K562 (cell line): ENCODE results near the gene SLC26A1. TPM values are rescaled to one million over a fixed set of nuclear protein-coding genes. Genes with fewer than 3 reads are reported as not detected.

Experiments used
- ARID1B ChIP-seq: fragments of 450-650 bp; IDR thresholded peaks from 2 replicates; pipeline ENCODE4 v1.6.1; 2016; ENCODE audit warnings: antibody characterized with exemption, mild to moderate bottlenecking, inconsistent platforms
- CBX2 ChIP-seq: fragments of 200-600 bp; sonication (generic); IDR thresholded peaks from one replicate; pipeline ENCODE4 v1.6.1; 2012; ENCODE audit warnings: mild to moderate bottlenecking, low read length, inconsistent platforms; ENCODE audit not compliant: insufficient read depth, poor library complexity, severe bottlenecking
- CCNT2 ChIP-seq: IDR thresholded peaks from 2 replicates; pipeline ENCODE4 v1.6.1; 2011; ENCODE audit warnings: borderline replicate concordance, low read depth, mild to moderate bottlenecking, moderate library complexity, mixed read lengths, low read length; ENCODE audit not compliant: insufficient read length; ENCODE audit errors: extremely low read depth
- FOXK2 ChIP-seq, 2 experiments: fragments of 450-650 bp; IDR thresholded peaks in 1 of 2; conservative IDR thresholded peaks in 1 of 2; 2 replicates each; pipeline ENCODE4 v1.6.1; 2016; ENCODE audit warnings: low read depth in 2 of 2, mild to moderate bottlenecking in 1 of 2
- FOXP1 ChIP-seq: sonication (generic); formaldehyde crosslinking; IDR thresholded peaks from 2 replicates; pipeline ENCODE4 v1.8.0; 2022; ENCODE audit warnings: mild to moderate bottlenecking, missing genetic modification reagents
- GABPA ChIP-seq: fragments of 200-800 bp; sonication (Bioruptor generic); conservative IDR thresholded peaks from 2 replicates; pipeline ENCODE4 v1.6.1; 2016; ENCODE audit warnings: low read depth, missing genetic modification characterization, missing compliant biosample characterization
- HDAC2 ChIP-seq: fragments of 450-650 bp; IDR thresholded peaks from 2 replicates; pipeline ENCODE4 v1.6.1; 2016; ENCODE audit warnings: mild to moderate bottlenecking
- KDM4B ChIP-seq, 2 experiments: fragments of 450-650 bp in 1 of 2; sonication (generic) in 1 of 2; IDR thresholded peaks; 2 replicates each; pipeline ENCODE4 v1.6.1; 2016 to 2017; ENCODE audit warnings: borderline replicate concordance in 2 of 2, antibody characterized with exemption in 1 of 2, low read depth in 1 of 2, mild to moderate bottlenecking in 1 of 2
- L3MBTL2 ChIP-seq: fragments of 450-650 bp; IDR thresholded peaks from 2 replicates; pipeline ENCODE4 v1.6.1; 2016; ENCODE audit warnings: mild to moderate bottlenecking, moderate library complexity
- MYC ChIP-seq, 2 experiments: fragments of 250-450 bp in 1 of 2; sonication (Bioruptor Pico) in 1 of 2; IDR thresholded peaks; 2 replicates each; pipeline versions ENCODE4 v1.5.1 to v1.6.1; 2012 to 2021; ENCODE audit warnings: low read depth in 2 of 2, borderline replicate concordance in 1 of 2, improper control_type of control experiment in 1 of 2, low read length in 1 of 2, mild to moderate bottlenecking in 1 of 2, moderate library complexity in 1 of 2
- NFRKB ChIP-seq: fragments of 450-650 bp; IDR thresholded peaks from 2 replicates; pipeline ENCODE4 v1.6.1; 2016; ENCODE audit warnings: low read depth
- NR2C1 ChIP-seq, 2 experiments: fragments of 450-650 bp; IDR thresholded peaks; 2 replicates each; pipeline ENCODE4 v1.6.1; 2017; ENCODE audit warnings: mild to moderate bottlenecking in 2 of 2, antibody characterized with exemption in 1 of 2, inconsistent platforms in 1 of 2, missing compliant biosample characterization in 1 of 2, missing genetic modification characterization in 1 of 2
- POLR2G ChIP-seq: fragments of 200-400 bp; formaldehyde crosslinking; IDR thresholded peaks from 2 replicates; pipeline ENCODE4 v1.6.1; 2017; ENCODE audit warnings: low read depth, mild to moderate bottlenecking, antibody characterized with exemption, low read length, moderate library complexity
- SMC3 ChIP-seq: conservative IDR thresholded peaks from 2 replicates; pipeline ENCODE4 v1.6.1; 2011; ENCODE audit warnings: low read depth, low read length, improper control_type of control experiment; ENCODE audit not compliant: insufficient read depth
- XRCC5 ChIP-seq: fragments of 200-400 bp; formaldehyde crosslinking; IDR thresholded peaks from 2 replicates; pipeline ENCODE4 v1.6.1; 2017; ENCODE audit warnings: low read depth, mild to moderate bottlenecking, low read length
- ZNF384 ChIP-seq: IDR thresholded peaks from 2 replicates; pipeline ENCODE4 v1.6.1; 2012; ENCODE audit warnings: low read depth, low read length, improper control_type of control experiment
- ZNF57 ChIP-seq: fragments of 450-650 bp; formaldehyde crosslinking; IDR thresholded peaks from 2 replicates; pipeline ENCODE4 v1.4.0; 2020; ENCODE audit warnings: mild to moderate bottlenecking, moderate library complexity
- polyA plus RNA-seq, 8 experiments: library from polyadenylated mRNA; depleted of rRNA in 4 of 8; stranded (reverse) in 5 of 8; unstranded in 3 of 8; fragments of >200 nt; fragmentation: Nextera tagmentation in 2 of 8; fragmentation: Illumina TruSeq in 1 of 8; extraction: Ambion mirVana in 2 of 8; extraction: Trizol in 1 of 8; gene quantifications; 2 replicates each; pipeline versions ENCODE4 v1.2.1 to v1.2.3, GENCODE V29; 2011 to 2014; ENCODE audit warnings: inconsistent platforms in 1 of 8, missing spikeins in 1 of 8
- total RNA-seq, 7 experiments: library from RNA; depleted of rRNA in 6 of 7; stranded (reverse); fragments of >200 nt in 6 of 7; fragmentation: Illumina TruSeq in 2 of 7; extraction: Trizol in 2 of 7; gene quantifications; 2 replicates each; pipeline versions ENCODE4 v1.2.1 to v1.2.3, GENCODE V29; 2011 to 2021; ENCODE audit warnings: low replicate concordance in 1 of 7
- TF ChIP-seq, protein P1 (sequence below): fragments of 450-650 bp; IDR thresholded peaks from 2 replicates; pipeline ENCODE4 v1.6.1; 2017; ENCODE audit warnings: antibody characterized with exemption, mild to moderate bottlenecking
- TF ChIP-seq, protein P2 (sequence below), 2 experiments: fragments of 450-650 bp in 1 of 2; sonication (generic) in 1 of 2; formaldehyde crosslinking; conservative IDR thresholded peaks; 2 replicates each; pipeline versions ENCODE4 v1.4.0 to v1.8.1; 2020 to 2022; ENCODE audit warnings: mild to moderate bottlenecking in 1 of 2, missing genetic modification reagents in 1 of 2

The SLC26A1 gene
- total and polyA plus RNA-seq, 9 of the 15 experiments (the other 6 are each of a cell fraction or from before 2014, with no cell fraction given): 0.11 to 4.2 (median 0.95) TPM

DNA sequence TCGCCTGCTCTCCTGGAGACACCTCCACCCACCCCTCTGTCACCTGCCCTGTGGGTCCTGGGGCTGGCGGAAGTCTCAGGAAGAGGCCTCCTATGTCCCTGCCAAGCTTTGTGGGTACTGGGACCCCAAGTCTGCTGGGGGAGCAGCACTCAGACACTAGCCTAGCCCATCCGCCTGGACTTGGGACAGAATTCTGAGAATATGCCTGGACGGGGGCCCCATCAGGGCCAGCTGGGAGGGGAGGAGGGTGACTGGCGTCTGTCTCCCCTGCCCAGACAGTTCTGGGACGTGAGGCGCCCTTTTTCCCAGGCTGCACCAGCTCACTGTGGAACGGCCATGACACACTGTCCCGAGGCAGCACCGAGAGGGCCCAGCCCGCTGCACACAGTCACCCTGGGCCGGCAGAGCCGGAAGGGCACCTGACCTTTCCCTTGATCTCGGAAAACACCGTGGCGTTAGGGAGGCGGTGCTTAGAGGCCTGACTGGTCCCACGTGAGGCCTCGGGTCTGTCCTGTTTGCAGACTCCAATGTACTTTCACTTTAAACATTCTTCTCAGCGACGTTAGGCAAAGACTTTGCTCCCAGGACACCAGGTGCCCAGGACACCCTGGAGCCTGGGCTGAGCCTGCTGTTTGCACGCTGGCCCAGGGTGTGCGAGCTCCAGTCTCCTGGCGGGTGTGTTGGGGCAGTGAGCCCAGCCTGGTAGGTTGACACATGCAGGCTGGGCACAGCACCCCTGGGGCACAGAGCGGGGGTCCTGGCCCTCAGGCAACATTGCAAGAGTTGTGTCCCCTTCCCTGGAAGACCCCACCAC is 700 bp downstream of the SLC26A1 start (continued):
- peak; percentile 79 for TF ChIP-seq POLR2G
- TF ChIP-seq FOXK2 (conservative IDR thresholded peaks at IDR 0.05 in 1 of 2, IDR thresholded peaks at IDR 0.05 in 1 of 2; ENCODE audit: low read depth in 2 of 2): peak in 1 of 2 experiments; percentile 61; a peak in 2 of 4 replicates
- peak; percentile 76 for TF ChIP-seq GABPA (tag)
- TF ChIP-seq NFRKB: peak; percentile 55; the same call in 1 of the 2 replicates
- TF ChIP-seq KDM4B (IDR thresholded peaks at IDR 0.05; ENCODE audit: borderline replicate concordance in 2 of 2, low read depth in 1 of 2): peak in 1 of 2 experiments; percentile 27; a peak in 1 of 4 replicates
- peak; percentile 89 for TF ChIP-seq MYC (IDR thresholded peaks at IDR 0.05; ENCODE audit: low read depth, low read length)
- 0 out of 2 replicates have a peak, but pooled peaks have one; percentile 17 for TF ChIP-seq MYC (CRISPR knock-in tag; IDR thresholded peaks at IDR 0.05; ENCODE audit: borderline replicate concordance, low read depth)
- TF ChIP-seq, protein P1, sequence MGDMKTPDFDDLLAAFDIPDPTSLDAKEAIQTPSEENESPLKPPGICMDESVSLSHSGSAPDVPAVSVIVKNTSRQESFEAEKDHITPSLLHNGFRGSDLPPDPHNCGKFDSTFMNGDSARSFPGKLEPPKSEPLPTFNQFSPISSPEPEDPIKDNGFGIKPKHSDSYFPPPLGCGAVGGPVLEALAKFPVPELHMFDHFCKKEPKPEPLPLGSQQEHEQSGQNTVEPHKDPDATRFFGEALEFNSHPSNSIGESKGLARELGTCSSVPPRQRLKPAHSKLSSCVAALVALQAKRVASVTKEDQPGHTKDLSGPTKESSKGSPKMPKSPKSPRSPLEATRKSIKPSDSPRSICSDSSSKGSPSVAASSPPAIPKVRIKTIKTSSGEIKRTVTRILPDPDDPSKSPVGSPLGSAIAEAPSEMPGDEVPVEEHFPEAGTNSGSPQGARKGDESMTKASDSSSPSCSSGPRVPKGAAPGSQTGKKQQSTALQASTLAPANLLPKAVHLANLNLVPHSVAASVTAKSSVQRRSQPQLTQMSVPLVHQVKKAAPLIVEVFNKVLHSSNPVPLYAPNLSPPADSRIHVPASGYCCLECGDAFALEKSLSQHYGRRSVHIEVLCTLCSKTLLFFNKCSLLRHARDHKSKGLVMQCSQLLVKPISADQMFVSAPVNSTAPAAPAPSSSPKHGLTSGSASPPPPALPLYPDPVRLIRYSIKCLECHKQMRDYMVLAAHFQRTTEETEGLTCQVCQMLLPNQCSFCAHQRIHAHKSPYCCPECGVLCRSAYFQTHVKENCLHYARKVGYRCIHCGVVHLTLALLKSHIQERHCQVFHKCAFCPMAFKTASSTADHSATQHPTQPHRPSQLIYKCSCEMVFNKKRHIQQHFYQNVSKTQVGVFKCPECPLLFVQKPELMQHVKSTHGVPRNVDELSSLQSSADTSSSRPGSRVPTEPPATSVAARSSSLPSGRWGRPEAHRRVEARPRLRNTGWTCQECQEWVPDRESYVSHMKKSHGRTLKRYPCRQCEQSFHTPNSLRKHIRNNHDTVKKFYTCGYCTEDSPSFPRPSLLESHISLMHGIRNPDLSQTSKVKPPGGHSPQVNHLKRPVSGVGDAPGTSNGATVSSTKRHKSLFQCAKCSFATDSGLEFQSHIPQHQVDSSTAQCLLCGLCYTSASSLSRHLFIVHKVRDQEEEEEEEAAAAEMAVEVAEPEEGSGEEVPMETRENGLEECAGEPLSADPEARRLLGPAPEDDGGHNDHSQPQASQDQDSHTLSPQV: peak; percentile 81
- TF ChIP-seq FOXP1: 0 out of 2 replicates have a peak, but pooled peaks have one; percentile 45
- no peak for TF ChIP-seq ZNF57 (CRISPR knock-in tag)
- no peak for TF ChIP-seq CBX2
- no peak for TF ChIP-seq ZNF384
- TF ChIP-seq XRCC5: no peak
- TF ChIP-seq, protein P2, sequence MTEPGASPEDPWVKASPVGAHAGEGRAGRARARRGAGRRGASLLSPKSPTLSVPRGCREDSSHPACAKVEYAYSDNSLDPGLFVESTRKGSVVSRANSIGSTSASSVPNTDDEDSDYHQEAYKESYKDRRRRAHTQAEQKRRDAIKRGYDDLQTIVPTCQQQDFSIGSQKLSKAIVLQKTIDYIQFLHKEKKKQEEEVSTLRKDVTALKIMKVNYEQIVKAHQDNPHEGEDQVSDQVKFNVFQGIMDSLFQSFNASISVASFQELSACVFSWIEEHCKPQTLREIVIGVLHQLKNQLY (CRISPR knock-in tag; conservative IDR thresholded peaks at IDR 0.05): no peak; a peak in 2 of 4 replicates
- TF ChIP-seq L3MBTL2: peak; percentile 82
- TF ChIP-seq SMC3: no peak
- TF ChIP-seq NR2C1 (IDR thresholded peaks at IDR 0.05): peak; percentile 62; the same call in 1 of the 2 replicates
- peak; percentile 77 for TF ChIP-seq NR2C1 (tag; IDR thresholded peaks at IDR 0.05)
- TF ChIP-seq ARID1B: peak; percentile 45
- TF ChIP-seq HDAC2: peak; percentile 53; the same call in 1 of the 2 replicates
- peak; percentile 77 for TF ChIP-seq CCNT2
